ENCODE results near the gene NRG2. TPM values are rescaled to one million over a fixed set of nuclear protein-coding genes. Genes with fewer than 3 reads are reported as not detected.

Gene NRG2
- total RNA-seq, 1 experiment from 2014 or later = 0.06 TPM

- Histone ChIP-seq H3K9me3 (replicated peaks) (peaks cover 3% of the 10 kb centered on the region; the same call in 1 of the 2 replicates), H3K27ac (no peak overlapping the region), H3K4me1 (no peaks in the 10 kb centered on the region), H3K27me3 (peaks cover 11% of the 10 kb centered on the region), H3K4me3 (no peak overlapping the region), H3K36me3 (no peaks in the 10 kb centered on the region)
- no peak for DNase-seq
These were observed 223.0 kb downstream of the NRG2 start for GRCh38 chr5:139820130-139820529.

GRCh38 chr5:139817970-139818369, 225.1 kb downstream of the NRG2 start:
- peaks cover 3% of the 10 kb centered on the region; the same call in 1 of the 2 replicates for H3K9me3 ChIP-seq (replicated peaks)
- no peaks in the 10 kb centered on the region for H3K36me3 ChIP-seq
- no peak overlapping the region for H3K27ac ChIP-seq
- no peak for DNase-seq
- H3K4me1 ChIP-seq = no peaks in the 10 kb centered on the region
- H3K27me3 ChIP-seq = peaks cover 16% of the 10 kb centered on the region
- H3K4me3 ChIP-seq = no peak overlapping the region

- DNase-seq = no peak
- Histone ChIP-seq H3K27me3 (peaks cover 16% of the 10 kb centered on the region), H3K4me3 (no peak overlapping the region), H3K4me1 (no peaks in the 10 kb centered on the region), H3K27ac (no peak overlapping the region), H3K9me3 (replicated peaks) (peaks cover 3% of the 10 kb centered on the region; the same call in 1 of the 2 replicates), H3K36me3 (no peaks in the 10 kb centered on the region)
These were observed 225.7 kb downstream of the NRG2 start for GRCh38 chr5:139817362-139817761.

DNA sequence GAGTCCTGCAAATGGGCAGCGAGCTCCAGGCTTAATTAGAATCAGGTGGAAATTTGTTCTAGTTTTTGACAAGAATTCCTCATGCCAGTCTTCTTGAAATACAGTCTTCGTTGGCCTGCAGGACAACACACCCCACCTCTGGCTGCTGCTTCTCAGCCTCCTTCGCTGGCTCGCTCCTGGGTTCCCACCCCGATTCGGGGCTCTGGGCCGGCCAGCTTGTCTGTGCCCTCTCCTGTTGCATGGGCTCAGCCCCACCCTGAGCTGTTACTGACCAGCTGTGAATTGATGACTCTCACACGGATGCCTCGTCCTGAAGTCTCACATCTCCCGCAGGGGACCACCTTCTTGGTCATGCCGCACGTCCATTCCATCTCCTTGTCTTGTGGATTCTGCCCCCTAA, 226.5 kb downstream of the NRG2 start:
- no peaks in the 10 kb centered on the region for H3K4me1 ChIP-seq
- no peak overlapping the region for H3K27ac ChIP-seq
- peaks cover 3% of the 10 kb centered on the region; the same call in 1 of the 2 replicates for H3K9me3 ChIP-seq (replicated peaks)
- no peak overlapping the region for H3K4me3 ChIP-seq
- H3K36me3 ChIP-seq = no peaks in the 10 kb centered on the region
- H3K27me3 ChIP-seq = peaks cover 16% of the 10 kb centered on the region
- DNase-seq = no peak

DNA sequence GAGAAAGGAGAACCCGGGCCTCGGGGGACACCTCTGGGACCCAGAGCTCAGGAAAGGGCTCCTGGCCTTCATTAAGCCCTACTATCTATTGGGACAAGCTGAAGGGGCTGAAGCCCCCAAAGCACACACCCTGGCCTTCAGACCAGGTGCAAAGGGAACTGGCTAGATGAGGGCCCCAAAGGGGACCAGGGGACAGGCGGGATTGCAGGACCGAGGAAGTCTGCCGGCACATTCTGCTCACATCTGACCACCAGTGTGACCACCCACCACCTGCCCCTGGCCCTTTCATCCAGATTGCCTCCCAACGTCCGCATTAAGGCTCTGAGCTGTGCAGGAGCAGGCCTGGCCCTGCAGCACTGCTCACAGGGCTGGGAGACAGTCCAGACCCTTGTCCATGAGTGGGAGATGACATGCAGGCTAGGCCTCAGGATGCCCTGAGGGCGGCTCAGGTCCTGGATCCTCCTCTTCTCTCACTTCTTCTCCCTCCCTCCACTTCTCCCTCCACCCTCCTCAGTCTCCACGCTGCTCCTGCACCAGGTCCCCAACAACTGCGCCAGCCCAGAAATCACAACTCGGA, 228.3 kb downstream of the NRG2 start:
- Histone ChIP-seq H3K9me3 (replicated peaks) (peaks cover 3% of the 10 kb centered on the region; the same call in 1 of the 2 replicates), H3K27me3 (peaks cover 16% of the 10 kb centered on the region), H3K36me3 (no peaks in the 10 kb centered on the region), H3K4me1 (no peaks in the 10 kb centered on the region), H3K4me3 (no peak overlapping the region), H3K27ac (no peak overlapping the region)
- DNase-seq = no peak

- DNase-seq = no peak
- Histone ChIP-seq H3K27me3 (peaks cover 16% of the 10 kb centered on the region), H3K4me3 (no peak overlapping the region), H3K36me3 (no peaks in the 10 kb centered on the region), H3K9me3 (replicated peaks) (peaks cover 3% of the 10 kb centered on the region; the same call in 1 of the 2 replicates), H3K27ac (no peak overlapping the region), H3K4me1 (no peaks in the 10 kb centered on the region)
These were observed 228.9 kb downstream of the NRG2 start for GRCh38 chr5:139814191-139814601.

- DNase-seq = no peak
- peaks cover 16% of the 10 kb centered on the region for H3K27me3 ChIP-seq
- H3K4me1 ChIP-seq = no peaks in the 10 kb centered on the region
These were observed 230.0 kb downstream of the NRG2 start for GRCh38 chr5:139812836-139813805.

GRCh38 chr5:139812323-139812722, 230.8 kb downstream of the NRG2 start:
- Histone ChIP-seq H3K27ac (no peak overlapping the region), H3K36me3 (no peaks in the 10 kb centered on the region), H3K9me3 (replicated peaks) (no peaks in the 10 kb centered on the region), H3K4me1 (no peaks in the 10 kb centered on the region), H3K4me3 (no peak overlapping the region), H3K27me3 (peaks cover 16% of the 10 kb centered on the region)
- DNase-seq = no peak

More at GRCh38 chr5:139812836-139813805, 230.0 kb downstream of the NRG2 start:
- H3K36me3 ChIP-seq = no peaks in the 10 kb centered on the region
- H3K9me3 ChIP-seq (replicated peaks) = no peaks in the 10 kb centered on the region
- H3K4me3 ChIP-seq = no peak overlapping the region
- no peak overlapping the region for H3K27ac ChIP-seq

GRCh38 chr5:139811274-139811607, 231.9 kb downstream of the NRG2 start:
- no peaks in the 10 kb centered on the region for H3K9me3 ChIP-seq (replicated peaks)
- no peaks in the 10 kb centered on the region for H3K4me1 ChIP-seq
- no peak overlapping the region for H3K4me3 ChIP-seq
- no peak overlapping the region for H3K27ac ChIP-seq
- H3K36me3 ChIP-seq = no peaks in the 10 kb centered on the region
- no peak for DNase-seq
- H3K27me3 ChIP-seq = peaks cover 11% of the 10 kb centered on the region

DNA sequence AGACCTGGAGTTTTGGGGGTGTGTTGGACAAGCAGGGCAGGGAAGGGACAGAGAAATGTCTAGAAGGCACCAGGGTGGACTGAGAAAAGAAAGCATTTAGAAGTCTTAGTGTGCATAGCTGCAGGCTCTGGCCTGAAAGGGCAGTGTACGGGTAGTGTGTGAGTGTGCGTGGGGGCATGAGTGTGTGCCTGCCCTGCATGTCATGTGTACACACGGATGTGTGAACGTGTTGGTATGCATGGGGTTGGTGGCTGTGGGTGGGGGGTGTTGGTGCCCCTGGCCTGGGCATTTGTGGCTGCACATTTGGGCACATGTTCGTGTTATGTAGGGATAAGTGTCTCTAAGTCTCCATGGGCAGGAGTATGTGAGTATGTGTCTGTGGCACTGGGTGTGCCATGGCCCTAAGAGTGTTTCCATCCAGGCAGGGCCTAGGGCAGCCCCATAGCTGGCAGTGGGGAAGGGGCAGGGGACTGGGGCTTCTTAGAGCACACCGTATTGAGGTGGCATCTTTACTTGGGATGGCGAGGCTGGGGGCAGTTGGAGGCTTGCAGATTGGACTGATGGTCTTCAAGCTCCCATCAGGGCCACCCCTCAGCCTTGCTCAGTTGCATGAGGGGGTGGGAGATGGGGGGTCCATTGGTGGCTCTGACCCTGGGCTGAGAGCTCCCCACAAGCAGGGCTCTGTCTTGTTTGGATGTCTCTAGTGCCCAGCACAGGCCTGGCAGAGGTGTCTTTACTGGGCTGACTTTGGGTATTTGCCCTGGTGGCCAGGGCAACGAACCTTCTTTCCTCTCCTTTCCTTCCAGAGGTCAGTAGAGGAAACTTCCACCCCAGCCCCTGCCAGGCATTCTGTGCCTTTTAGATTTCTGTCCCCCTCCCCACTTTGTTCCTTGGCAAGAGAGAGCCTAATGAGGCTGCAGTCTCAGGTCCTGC, 232.5 kb downstream of the NRG2 start:
- no peak overlapping the region for H3K27ac ChIP-seq
- H3K36me3 ChIP-seq = no peaks in the 10 kb centered on the region
- DNase-seq = no peak
- no peak overlapping the region for H3K4me3 ChIP-seq
- no peaks in the 10 kb centered on the region for H3K4me1 ChIP-seq
- H3K9me3 ChIP-seq (replicated peaks) = no peaks in the 10 kb centered on the region
- peaks cover 11% of the 10 kb centered on the region for H3K27me3 ChIP-seq

- H3K27me3 ChIP-seq = peaks cover 11% of the 10 kb centered on the region
- no peak overlapping the region for H3K27ac ChIP-seq
- no peaks in the 10 kb centered on the region for H3K9me3 ChIP-seq (replicated peaks)
- no peak for DNase-seq
- H3K4me1 ChIP-seq = no peaks in the 10 kb centered on the region
- H3K36me3 ChIP-seq = no peaks in the 10 kb centered on the region
- no peak overlapping the region for H3K4me3 ChIP-seq
These were observed 233.7 kb downstream of the NRG2 start for GRCh38 chr5:139809331-139809810.

DNA sequence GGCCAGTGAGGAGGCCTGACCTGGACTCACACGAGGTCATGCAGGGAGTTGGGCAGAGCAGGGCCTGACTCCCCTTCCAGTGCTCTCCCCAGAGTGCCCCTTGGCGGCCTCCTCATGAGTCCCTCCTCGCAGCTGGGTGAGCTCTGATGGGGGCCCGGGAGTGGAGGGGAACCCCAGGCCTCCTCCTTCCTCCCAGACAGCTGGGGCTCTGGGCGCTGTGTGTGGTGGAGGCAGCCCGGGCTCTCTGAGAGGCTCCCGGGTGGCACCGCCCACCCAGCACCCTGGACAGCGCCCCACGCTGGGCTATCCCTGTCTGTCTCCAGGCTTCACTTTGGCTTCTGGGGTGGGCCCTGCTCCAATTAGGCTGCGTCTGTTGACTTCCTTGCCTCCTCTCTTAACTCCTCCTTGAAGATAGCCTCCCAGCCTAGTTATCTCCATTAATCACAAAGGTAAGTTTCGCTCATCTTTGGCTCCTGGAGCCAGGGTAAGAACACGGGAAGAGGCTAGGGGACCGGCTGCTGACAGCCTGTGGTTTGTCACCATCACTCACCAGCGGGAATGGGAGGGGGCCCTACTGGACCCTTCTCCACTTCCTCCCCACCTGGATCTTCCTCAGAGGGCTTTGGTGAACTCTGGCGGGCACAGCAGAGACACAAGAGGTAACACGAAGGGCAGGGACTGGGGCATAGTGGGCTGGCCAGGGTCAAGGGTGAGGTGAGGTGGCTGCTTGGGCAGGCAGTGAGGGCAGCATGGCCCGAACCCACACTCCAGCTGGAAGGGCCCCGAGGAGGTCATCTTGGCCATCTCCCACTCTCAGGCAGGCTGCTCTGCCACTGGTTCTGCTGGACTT, 234.4 kb downstream of the NRG2 start:
- no peaks in the 10 kb centered on the region for H3K4me1 ChIP-seq
- no peak overlapping the region for H3K27ac ChIP-seq
- H3K9me3 ChIP-seq (replicated peaks) = no peaks in the 10 kb centered on the region
- DNase-seq = peak; percentile 68 to 73
- no peaks in the 10 kb centered on the region for H3K36me3 ChIP-seq
- H3K4me3 ChIP-seq = no peak overlapping the region
- peaks cover 6% of the 10 kb centered on the region for H3K27me3 ChIP-seq

- H3K27me3 ChIP-seq = no peaks in the 10 kb centered on the region
- H3K36me3 ChIP-seq = no peaks in the 10 kb centered on the region
- no peak overlapping the region for H3K27ac ChIP-seq
- H3K9me3 ChIP-seq (replicated peaks) = no peaks in the 10 kb centered on the region
- no peaks in the 10 kb centered on the region for H3K4me1 ChIP-seq
- DNase-seq = no peak
- no peak overlapping the region for H3K4me3 ChIP-seq
These were observed 235.5 kb downstream of the NRG2 start for GRCh38 chr5:139807647-139808030.
